Activated naive CD4-positive, alpha-beta T cell treated with anti-CD3 and anti-CD28 coated beads, Interleukin-2, amount 50 U/mL, for 24 hours (primary cell): Measurements from ENCODE around the gene DCHS1.

Experiments used
- H3K27ac Mint-ChIP-seq: one replicate; pipeline ENCODE4 v1.8.0; 2021; ENCODE audit warnings: mild to moderate bottlenecking, mixed read lengths
- H3K27me3 Mint-ChIP-seq: one replicate; pipeline ENCODE4 v1.8.0; 2021; ENCODE audit warnings: mixed read lengths
- H3K36me3 Mint-ChIP-seq: one replicate; pipeline ENCODE4 v1.8.0; 2021; ENCODE audit warnings: mixed read lengths
- H3K4me1 Mint-ChIP-seq: one replicate; pipeline ENCODE4 v1.8.0; 2021; ENCODE audit warnings: mixed read lengths
- H3K4me3 Mint-ChIP-seq: one replicate; pipeline ENCODE4 v1.8.0; 2021; ENCODE audit warnings: mild to moderate bottlenecking, mixed read lengths
- H3K9me3 Mint-ChIP-seq: one replicate; pipeline ENCODE4 v1.8.0; 2021; ENCODE audit warnings: mixed read lengths

The DCHS1 gene

DNA sequence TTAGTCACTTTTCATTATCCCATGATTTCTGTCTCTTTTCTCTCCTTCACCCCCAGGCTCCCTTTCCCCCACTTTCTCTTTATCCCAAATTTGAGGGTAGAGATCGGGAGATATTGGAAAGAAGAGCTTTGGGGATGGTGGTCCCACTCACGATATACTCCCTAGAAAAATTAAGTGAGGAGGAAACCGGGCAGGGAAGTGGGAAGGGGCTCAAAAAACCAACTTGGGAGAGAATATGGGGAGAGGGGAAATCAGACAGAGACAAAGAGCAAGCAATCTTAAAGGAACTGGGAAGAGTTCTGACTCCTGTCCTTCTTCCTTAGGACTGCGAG lies 941 bp upstream of the DCHS1 start:
- peak overlapping the region; percentile 53 for H3K4me3 Mint-ChIP-seq
- peak overlapping the region; percentile 31 for H3K27ac Mint-ChIP-seq
- no peaks in the 10 kb centered on the region for H3K27me3 Mint-ChIP-seq
- H3K4me1 Mint-ChIP-seq, result peaks cover 9% of the 10 kb centered on the region
- H3K36me3 Mint-ChIP-seq, result no peaks in the 10 kb centered on the region
- no peaks in the 10 kb centered on the region for H3K9me3 Mint-ChIP-seq

DNA sequence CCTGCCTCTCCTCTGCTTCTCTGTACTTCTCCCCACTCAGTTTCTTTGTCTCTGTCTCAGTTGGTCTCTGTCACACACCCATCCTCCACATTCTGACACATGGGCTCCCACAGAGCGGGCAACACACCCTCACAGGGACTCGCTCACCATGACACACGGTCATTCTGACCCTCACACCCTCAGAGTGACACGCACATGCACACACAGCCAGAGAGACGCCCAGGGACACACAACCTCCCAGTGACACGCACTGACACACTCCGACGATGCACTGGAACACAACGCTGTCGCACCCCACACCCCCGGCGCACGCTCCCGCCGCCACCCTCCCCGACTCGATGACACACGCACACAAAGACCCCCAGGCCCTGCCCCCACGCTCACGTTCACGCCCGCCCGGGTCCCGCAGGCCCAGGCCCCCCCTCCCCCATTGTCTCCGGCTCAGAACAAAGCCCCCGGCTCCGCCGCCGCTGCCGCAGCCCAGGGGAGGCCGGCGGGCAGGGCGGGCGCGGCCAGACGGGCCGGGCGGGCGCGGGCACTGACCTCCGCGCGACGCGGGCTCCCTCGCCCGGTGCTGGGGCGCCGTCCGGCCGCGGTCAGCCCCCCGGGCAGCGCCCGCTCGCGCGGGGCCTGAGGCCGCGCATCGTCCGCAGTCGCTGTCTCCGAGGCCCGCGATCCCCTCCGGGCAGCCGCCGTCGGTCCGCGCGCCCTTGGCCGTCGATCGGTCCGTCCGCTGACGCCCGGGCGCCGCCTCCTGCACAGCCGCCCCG lies 404 bp downstream of the DCHS1 start:
- Mint-ChIP-seq H3K4me3 (no peak overlapping the region), H3K27ac (no peak overlapping the region), H3K9me3 (no peaks in the 10 kb centered on the region), H3K36me3 (no peaks in the 10 kb centered on the region), H3K4me1 (peaks cover 9% of the 10 kb centered on the region), H3K27me3 (no peaks in the 10 kb centered on the region)

DNA sequence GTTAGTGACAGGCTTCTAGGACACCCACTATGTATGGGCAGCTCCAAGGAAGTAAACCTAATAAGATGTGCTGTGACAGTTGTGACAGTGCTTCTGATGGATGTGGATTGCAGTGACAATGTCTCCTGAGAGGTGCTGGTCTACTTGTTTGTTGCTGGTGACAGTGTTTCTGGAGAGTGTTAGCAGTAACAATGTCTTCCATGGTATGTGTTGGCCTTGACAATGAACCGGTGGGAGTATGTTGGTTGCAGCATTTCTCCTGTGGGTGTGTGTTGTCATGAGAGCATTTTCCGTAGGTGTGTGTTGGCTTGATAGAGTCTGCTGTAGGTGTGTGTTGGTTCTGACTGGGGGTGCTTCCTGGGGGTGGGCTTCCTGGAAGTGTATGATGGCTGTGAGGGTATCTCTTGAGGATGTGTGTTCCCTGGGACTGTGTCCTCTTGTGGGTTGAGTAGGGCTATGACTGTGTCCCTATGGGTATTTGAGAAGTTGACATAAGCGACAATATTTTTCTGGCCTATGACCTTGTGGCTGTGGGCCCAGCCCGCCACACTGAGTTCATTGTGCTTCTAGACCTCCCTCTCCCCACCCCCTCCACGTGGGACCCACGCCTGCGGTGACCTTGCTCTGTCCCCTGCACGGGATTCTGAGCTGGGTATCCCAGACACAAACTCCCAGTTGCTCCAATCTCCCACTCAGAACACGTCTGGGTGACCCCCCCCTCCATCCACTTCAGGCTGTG lies 1.2 kb downstream of the DCHS1 start:
- peaks cover 9% of the 10 kb centered on the region for H3K4me1 Mint-ChIP-seq
- H3K4me3 Mint-ChIP-seq, result no peak overlapping the region
- no peak overlapping the region for H3K27ac Mint-ChIP-seq
- no peaks in the 10 kb centered on the region for H3K36me3 Mint-ChIP-seq
- no peaks in the 10 kb centered on the region for H3K27me3 Mint-ChIP-seq
- H3K9me3 Mint-ChIP-seq, result no peaks in the 10 kb centered on the region

DNA sequence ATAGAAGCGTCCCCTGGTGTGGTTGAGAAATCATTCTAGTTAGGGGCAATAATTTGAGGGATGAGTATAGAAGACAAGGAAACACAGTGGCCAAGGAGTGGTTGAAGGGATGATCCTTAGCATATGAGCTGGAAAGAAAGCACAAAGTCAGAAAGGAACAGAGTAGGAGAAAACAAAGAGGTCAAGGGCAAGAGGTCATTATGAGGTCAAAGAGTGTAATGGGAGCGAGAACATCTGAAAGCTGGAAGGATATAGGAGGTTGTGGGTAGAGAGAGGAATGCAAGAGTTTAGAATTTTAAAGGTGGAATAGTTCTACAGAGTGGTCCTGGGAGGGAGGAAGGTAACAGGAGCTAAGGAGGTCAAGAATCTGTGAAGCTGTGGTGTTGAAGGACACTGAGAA lies 2.0 kb downstream of the DCHS1 start:
- no peak overlapping the region for H3K27ac Mint-ChIP-seq
- peaks cover 9% of the 10 kb centered on the region for H3K4me1 Mint-ChIP-seq
- H3K9me3 Mint-ChIP-seq, result no peaks in the 10 kb centered on the region
- H3K36me3 Mint-ChIP-seq, result no peaks in the 10 kb centered on the region
- H3K4me3 Mint-ChIP-seq, result no peak overlapping the region
- no peaks in the 10 kb centered on the region for H3K27me3 Mint-ChIP-seq

DNA sequence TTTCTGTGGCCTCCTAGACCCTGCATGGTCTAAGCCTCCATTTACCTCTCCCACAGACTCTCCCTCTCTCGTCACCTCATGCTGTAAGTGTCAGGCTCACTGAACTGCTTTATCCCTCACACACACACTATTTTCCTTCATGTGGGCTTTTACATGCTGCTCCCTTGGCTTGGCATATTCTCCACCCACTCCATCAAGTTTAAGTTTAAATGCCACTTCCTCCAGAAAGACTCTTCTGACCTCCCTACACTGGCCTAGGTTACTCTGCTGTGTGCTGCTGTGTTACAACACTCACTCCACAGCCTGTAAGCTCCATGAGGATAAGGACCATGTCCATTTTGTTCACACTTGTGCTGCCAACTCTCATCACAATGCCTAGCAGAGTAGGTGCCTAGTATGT lies 2.5 kb downstream of the DCHS1 start:
- no peak overlapping the region for H3K4me3 Mint-ChIP-seq
- no peaks in the 10 kb centered on the region for H3K27me3 Mint-ChIP-seq
- H3K36me3 Mint-ChIP-seq, result no peaks in the 10 kb centered on the region
- H3K9me3 Mint-ChIP-seq, result no peaks in the 10 kb centered on the region
- H3K4me1 Mint-ChIP-seq, result peaks cover 9% of the 10 kb centered on the region
- no peak overlapping the region for H3K27ac Mint-ChIP-seq

DNA sequence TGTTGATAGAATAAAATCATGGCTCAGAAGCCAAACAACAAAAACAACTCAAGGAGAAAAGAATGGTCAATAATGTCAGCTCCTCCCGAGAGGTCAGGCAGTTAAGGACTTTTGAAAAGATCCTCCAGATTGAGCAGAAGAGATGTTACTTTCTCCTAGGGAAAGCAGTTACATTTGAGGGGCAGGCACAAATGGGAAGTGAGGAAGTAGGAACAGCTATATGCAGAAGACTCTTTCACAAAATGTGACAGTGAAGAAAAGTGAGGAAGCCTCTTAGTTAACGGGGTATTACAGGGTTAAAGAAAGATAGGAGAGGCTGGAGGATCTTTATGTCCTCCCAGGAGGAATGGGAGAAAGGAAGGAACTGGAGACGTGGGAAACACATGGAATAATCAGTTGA lies 3.4 kb downstream of the DCHS1 start:
- Mint-ChIP-seq H3K4me3 (no peak overlapping the region), H3K4me1 (peaks cover 9% of the 10 kb centered on the region), H3K27ac (no peak overlapping the region), H3K9me3 (no peaks in the 10 kb centered on the region), H3K27me3 (no peaks in the 10 kb centered on the region), H3K36me3 (no peaks in the 10 kb centered on the region)

DNA sequence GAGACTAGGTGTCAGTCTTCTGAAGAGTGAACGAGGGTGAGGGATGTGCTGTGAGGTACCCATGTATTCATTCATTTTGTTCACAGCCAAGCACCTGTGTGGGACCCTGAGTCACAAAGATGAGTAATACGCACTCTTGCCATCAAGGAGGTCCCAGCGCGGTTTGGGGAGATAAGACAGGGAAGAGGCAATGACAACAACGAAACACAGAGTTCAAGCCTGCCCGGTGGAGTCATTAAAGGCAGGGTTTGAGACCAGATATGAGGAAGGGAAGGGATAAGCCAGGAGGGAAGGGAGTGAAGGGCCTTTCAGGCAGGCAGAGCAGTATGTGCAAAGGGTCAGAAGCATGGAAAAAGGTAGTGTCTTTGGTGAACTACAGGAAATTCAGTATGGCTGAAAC lies 4.6 kb downstream of the DCHS1 start:
- no peaks in the 10 kb centered on the region for H3K9me3 Mint-ChIP-seq

DNA sequence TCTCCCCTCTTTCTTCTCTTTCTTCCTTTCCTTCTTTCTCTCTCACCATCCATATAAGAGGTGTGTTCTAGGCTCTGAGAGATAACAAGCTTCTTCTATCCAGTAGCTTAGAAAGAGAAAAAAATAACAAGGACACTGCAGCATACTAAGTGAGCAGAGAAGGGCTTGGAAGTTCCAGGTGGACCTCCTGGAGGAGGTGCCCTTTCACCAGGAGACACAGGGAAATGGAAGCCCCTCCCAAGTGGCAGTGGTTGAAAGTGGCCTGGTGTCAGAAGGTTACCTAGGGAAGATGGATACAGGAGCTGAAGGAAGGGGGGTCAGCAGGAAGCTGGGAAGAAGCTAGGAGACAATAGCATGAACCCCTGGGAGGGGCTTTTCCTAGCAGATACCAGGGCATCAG lies 5.5 kb downstream of the DCHS1 start:
- H3K27ac Mint-ChIP-seq, result no peak overlapping the region
- H3K4me3 Mint-ChIP-seq, result no peak overlapping the region

More for the DNA sequence above, 4.6 kb downstream of the DCHS1 start:
- no peaks in the 10 kb centered on the region for H3K27me3 Mint-ChIP-seq
- no peaks in the 10 kb centered on the region for H3K36me3 Mint-ChIP-seq
- peaks cover under 1% of the 10 kb centered on the region for H3K4me1 Mint-ChIP-seq
- H3K27ac Mint-ChIP-seq, result no peak overlapping the region
- H3K4me3 Mint-ChIP-seq, result no peak overlapping the region

DNA sequence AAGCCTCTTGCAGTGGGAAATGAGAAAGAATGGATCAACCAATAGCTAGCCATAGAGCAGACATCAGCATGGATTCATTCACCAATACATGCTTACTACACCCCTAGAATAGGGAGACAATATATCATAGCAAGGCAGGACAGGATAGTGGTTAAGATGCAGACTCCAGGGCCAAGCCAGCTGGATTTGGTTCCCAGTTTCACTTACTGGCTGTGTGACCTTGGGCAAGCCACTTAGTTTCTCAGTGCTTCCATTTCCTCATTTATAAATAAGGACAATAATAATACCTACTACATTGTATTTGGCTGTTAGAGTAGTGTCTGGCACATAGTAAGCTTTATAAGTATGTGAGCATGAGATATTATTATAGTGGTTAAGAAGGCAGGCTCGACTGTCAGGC lies 7.1 kb downstream of the DCHS1 start:
- Mint-ChIP-seq H3K36me3 (no peaks in the 10 kb centered on the region), H3K4me3 (no peak overlapping the region), H3K27ac (no peak overlapping the region), H3K27me3 (no peaks in the 10 kb centered on the region), H3K4me1 (no peaks in the 10 kb centered on the region), H3K9me3 (no peaks in the 10 kb centered on the region)

More for the DNA sequence above, 5.5 kb downstream of the DCHS1 start:
- H3K4me1 Mint-ChIP-seq, result no peaks in the 10 kb centered on the region
- no peaks in the 10 kb centered on the region for H3K9me3 Mint-ChIP-seq
- H3K27me3 Mint-ChIP-seq, result no peaks in the 10 kb centered on the region
- no peaks in the 10 kb centered on the region for H3K36me3 Mint-ChIP-seq

DNA sequence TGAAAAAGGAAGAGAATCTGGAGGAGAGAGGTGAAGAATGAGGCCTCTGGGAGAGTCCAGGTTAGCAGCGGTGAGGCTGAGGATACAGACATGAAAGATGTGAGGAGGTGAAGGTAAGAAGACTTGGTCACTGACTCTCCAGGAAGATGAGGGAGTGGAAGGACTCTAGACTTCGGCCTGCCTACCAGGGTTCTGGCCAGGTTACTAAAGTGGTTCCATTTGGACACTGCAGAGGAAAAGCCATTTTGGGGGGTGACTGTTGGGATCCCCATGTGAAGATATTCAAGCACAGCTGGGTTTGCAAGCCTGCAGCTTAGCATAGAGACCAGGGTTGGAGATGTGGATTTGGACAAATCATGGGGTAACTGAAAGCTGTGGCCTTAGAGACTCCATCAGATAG lies 7.8 kb downstream of the DCHS1 start:
- Mint-ChIP-seq H3K27me3 (no peaks in the 10 kb centered on the region), H3K4me3 (no peak overlapping the region), H3K4me1 (no peaks in the 10 kb centered on the region), H3K9me3 (no peaks in the 10 kb centered on the region), H3K36me3 (no peaks in the 10 kb centered on the region), H3K27ac (no peak overlapping the region)

DNA sequence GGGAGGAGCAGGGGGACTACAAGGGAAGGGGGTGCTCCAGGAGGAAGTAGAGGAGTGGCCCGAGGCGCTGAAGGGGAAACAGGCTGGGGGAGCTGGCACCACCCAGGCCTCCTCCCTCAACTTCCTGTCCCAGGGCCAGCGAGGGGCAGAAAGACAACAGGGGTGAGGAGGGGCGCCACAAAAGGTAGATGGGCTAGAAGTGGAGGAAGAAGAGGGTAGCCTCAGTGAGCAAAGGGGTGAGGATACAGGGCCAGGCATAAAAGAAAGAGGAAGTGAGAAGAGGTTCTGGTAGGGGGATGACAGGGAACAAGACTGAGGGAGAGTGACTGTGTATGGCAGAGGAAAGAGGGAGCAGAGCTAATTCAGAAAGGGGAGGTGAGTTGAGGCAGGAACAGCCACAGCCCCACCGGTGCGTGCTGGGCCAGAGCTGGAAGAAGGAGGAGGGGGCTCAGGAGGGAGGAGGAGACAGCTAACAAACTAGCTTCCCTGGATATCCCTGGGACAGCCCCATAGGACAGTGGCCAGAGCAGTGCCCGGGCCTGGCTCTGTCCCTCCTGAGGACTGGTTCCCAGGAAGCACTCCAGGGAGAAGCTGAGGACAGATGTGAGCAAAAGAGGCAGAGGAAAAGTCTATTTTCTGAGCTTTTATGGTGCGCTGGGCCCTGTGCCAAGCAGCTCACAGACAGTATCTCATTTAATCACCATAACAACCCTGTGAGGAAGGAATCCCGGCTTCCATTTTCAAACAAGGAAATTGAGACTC lies 8.5 kb downstream of the DCHS1 start:
- Mint-ChIP-seq H3K4me1 (no peaks in the 10 kb centered on the region), H3K36me3 (no peaks in the 10 kb centered on the region), H3K9me3 (no peaks in the 10 kb centered on the region), H3K27ac (no peak overlapping the region), H3K27me3 (no peaks in the 10 kb centered on the region), H3K4me3 (no peak overlapping the region)

DNA sequence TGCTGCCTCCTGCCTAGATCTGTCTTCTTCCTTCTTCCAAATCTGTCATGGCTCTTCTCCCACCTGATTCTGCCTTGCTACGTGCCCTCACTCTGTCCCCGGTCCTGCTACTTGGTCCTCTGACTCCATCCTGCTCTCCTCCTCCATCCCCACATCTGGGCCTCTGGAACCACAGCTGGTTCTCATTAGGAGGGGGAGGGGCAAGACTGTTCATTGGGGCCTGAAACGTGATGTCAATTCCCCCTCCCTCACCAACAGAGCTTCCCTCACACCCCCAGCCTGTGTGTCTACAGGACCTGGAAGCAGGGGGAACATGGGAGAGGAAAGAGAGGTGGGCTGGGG lies 9.1 kb downstream of the DCHS1 start:
- Mint-ChIP-seq H3K27me3 (no peaks in the 10 kb centered on the region), H3K4me1 (no peaks in the 10 kb centered on the region), H3K4me3 (no peak overlapping the region)

DNA sequence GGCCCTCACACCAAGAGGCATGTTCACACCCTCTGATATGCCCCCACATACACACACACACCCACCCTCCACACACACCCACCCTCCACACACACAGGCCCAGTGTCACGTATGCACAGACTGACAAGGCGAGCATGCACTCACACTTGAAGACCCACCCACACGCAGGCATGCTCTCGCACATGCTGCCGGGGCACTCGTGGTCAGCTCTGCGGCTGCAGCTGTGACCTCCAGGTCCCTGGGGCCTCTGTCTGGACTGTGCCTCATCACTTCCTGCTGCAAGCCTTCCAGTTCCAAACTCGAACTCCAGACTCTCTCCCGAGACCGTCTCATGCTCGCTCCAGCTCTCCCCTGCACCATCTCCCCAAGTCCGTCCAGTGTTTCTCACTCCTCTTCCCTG lies 9.5 kb downstream of the DCHS1 start:
- H3K9me3 Mint-ChIP-seq, result no peaks in the 10 kb centered on the region
- peak overlapping the region; percentile 47 for H3K4me3 Mint-ChIP-seq
- no peaks in the 10 kb centered on the region for H3K4me1 Mint-ChIP-seq
- no peaks in the 10 kb centered on the region for H3K27me3 Mint-ChIP-seq
- H3K36me3 Mint-ChIP-seq, result no peaks in the 10 kb centered on the region
- H3K27ac Mint-ChIP-seq, result no peak overlapping the region

More for the DNA sequence above, 9.1 kb downstream of the DCHS1 start:
- no peak overlapping the region for H3K27ac Mint-ChIP-seq
- H3K9me3 Mint-ChIP-seq, result no peaks in the 10 kb centered on the region
- no peaks in the 10 kb centered on the region for H3K36me3 Mint-ChIP-seq

DNA sequence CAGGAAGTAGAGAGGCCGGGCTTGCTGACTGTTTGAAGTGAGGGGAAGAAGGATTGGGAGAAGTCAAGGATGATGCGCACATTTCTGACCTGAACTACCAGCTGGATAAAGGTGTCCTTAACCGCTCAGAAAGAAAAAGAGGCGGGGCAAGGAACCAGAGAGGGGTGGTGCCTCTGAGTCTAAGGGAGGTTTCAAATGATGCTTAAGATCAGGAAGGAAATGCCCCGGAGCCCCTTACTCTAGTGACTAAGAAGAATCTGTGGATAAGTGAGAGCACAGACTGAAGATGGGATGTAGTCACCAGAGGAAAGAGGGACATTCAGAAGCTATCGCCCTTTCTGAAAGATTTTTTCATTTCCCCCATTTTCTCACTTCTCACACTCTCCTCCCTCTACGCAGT lies 12.7 kb downstream of the DCHS1 start:
- Mint-ChIP-seq H3K4me1 (no peaks in the 10 kb centered on the region), H3K36me3 (no peaks in the 10 kb centered on the region), H3K27me3 (no peaks in the 10 kb centered on the region), H3K9me3 (no peaks in the 10 kb centered on the region), H3K27ac (no peak overlapping the region), H3K4me3 (no peak overlapping the region)

DNA sequence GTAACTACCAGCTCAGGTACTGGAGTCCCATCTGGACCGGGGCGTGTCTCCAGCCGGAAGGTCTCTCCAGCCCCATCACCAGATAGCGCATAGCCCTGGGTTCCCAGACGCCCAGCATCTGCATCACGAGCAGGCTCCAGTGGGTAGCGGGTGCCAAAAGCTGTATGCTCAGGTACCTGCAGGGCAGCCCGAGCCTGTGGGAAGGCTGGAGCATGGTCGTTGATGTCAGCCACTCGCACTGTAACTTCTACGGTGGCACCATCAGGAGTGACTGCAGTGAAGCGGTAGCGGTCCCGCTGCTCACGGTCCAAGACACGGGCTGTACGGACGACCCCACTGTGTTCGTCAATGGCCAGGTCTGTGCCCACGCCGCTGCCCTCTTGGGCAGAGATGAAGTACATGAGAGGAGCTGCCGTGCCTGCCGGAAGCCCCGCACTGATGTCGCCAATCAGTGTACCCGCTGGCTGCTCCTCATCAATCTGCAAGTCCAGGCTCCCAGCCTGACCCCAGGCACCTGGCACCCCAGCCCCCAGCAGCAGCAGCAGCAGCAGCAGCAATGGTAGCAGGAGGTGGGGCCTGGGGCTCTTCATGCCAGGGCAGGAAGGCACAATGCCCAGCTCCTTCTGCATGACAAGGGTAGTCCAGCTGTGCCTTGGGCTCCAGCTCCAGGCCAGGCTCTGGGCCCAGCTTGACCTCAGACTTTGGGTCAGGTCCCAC lies 14.5 kb downstream of the DCHS1 start:
- H3K4me3 Mint-ChIP-seq, result no peak overlapping the region
- H3K4me1 Mint-ChIP-seq, result no peaks in the 10 kb centered on the region
- no peaks in the 10 kb centered on the region for H3K9me3 Mint-ChIP-seq
- H3K36me3 Mint-ChIP-seq, result no peaks in the 10 kb centered on the region
- no peak overlapping the region for H3K27ac Mint-ChIP-seq
- H3K27me3 Mint-ChIP-seq, result no peaks in the 10 kb centered on the region
